Fibroblast of lung (primary cell): ENCODE data around the gene QSOX1. TPM values are rescaled to one million over a fixed set of nuclear protein-coding genes. Genes with fewer than 3 reads are reported as not detected.
A peak's percentile ranks its signal among the peaks of the same experiment; 100 is the strongest.

Source experiments
- DNase-seq, 2 donors: peaks; one replicate each; pipeline versions ENCODE4 v3.0.0 to v3.0.0-alpha.2; 2010; ENCODE audit warnings: low read depth in 2 of 2
- H2AFZ ChIP-seq: 2 replicates; pipeline ENCODE4 v1.5.1; 2012; ENCODE audit warnings: low read length, control low read depth, inconsistent platforms
- H3K27ac ChIP-seq: 2 replicates; pipeline ENCODE4 v1.5.1; 2011; ENCODE audit warnings: low read length, control low read depth; ENCODE audit not compliant: insufficient read depth
- H3K27me3 ChIP-seq: 2 replicates; pipeline ENCODE4 v1.5.1; 2011; ENCODE audit warnings: mild to moderate bottlenecking, low read length; ENCODE audit not compliant: control insufficient read depth, insufficient read depth
- H3K36me3 ChIP-seq: 2 replicates; pipeline ENCODE4 v1.5.1; 2011; ENCODE audit warnings: low read length; ENCODE audit not compliant: control insufficient read depth, insufficient read depth
- H3K4me1 ChIP-seq: 2 replicates; pipeline ENCODE4 v1.5.1; 2011; ENCODE audit warnings: low read length; ENCODE audit not compliant: control insufficient read depth, insufficient read depth; ENCODE audit errors: extremely low read depth
- H3K4me2 ChIP-seq: 2 replicates; pipeline ENCODE4 v1.5.1; 2011; ENCODE audit warnings: low read length, control low read depth; ENCODE audit not compliant: insufficient read depth; ENCODE audit errors: extremely low read depth
- H3K4me3 ChIP-seq, 4 experiments: fragments of 200-600 bp in 1 of 4; sonication (generic) in 1 of 4; replicated peaks in 1 of 4; 2 replicates each; pipeline ENCODE4 v1.5.1; 2011 to 2016; ENCODE audit warnings: low read length in 4 of 4, low read depth in 3 of 4, mild to moderate bottlenecking in 3 of 4, control low read depth in 2 of 4, inconsistent platforms in 1 of 4, mixed read lengths in 1 of 4; ENCODE audit not compliant: insufficient read depth in 1 of 4; ENCODE audit errors: control extremely low read depth in 1 of 4
- H3K79me2 ChIP-seq: 2 replicates; pipeline ENCODE4 v1.5.1; 2012; ENCODE audit warnings: mild to moderate bottlenecking, low read length, inconsistent platforms; ENCODE audit not compliant: control insufficient read depth, insufficient read depth
- H3K9ac ChIP-seq: 2 replicates; pipeline ENCODE4 v1.5.1; 2011; ENCODE audit warnings: mild to moderate bottlenecking, low read length, control low read depth; ENCODE audit not compliant: insufficient read depth
- H3K9me3 ChIP-seq: 2 replicates; pipeline ENCODE4 v1.5.1; 2012; ENCODE audit warnings: low read depth, low read length; ENCODE audit not compliant: control insufficient read depth, insufficient read depth
- H4K20me1 ChIP-seq: 2 replicates; pipeline ENCODE4 v1.5.1; 2011; ENCODE audit warnings: low read length; ENCODE audit not compliant: control insufficient read depth, insufficient read depth; ENCODE audit errors: extremely low read depth
- EZH2 ChIP-seq: IDR thresholded peaks from 2 replicates; pipeline ENCODE4 v1.5.1; 2012; ENCODE audit warnings: low read length, control low read depth, mild to moderate bottlenecking; ENCODE audit errors: missing control alignments
- polyA plus RNA-seq, 2 donors: library from polyadenylated mRNA; depleted of rRNA in 1 of 2; stranded (reverse) in 1 of 2; unstranded in 1 of 2; fragments of >200 nt; gene quantifications; 2 replicates each; pipeline ENCODE4 v1.2.1, GENCODE V29; 2011 to 2012; ENCODE audit warnings: missing spikeins in 1 of 2
- total RNA-seq: library from RNA; depleted of rRNA; stranded (reverse); fragments of >200 nt; gene quantifications from 2 replicates; pipeline ENCODE4 v1.2.1, GENCODE V29; 2014
- TF ChIP-seq, protein P1 (sequence below), 2 donors: IDR thresholded peaks in 1 of 2; conservative IDR thresholded peaks in 1 of 2; 1 replicate in 1 of 2; 2 replicates in 1 of 2; pipeline ENCODE4 v1.5.1; 2011 to 2012; ENCODE audit warnings: low read length in 2 of 2, control low read depth in 1 of 2, inconsistent platforms in 1 of 2, low read depth in 1 of 2, mild to moderate bottlenecking in 1 of 2

QSOX1 gene
- total and polyA plus RNA-seq, 2 donors (not counting 1 experiment from before 2014, with no cell fraction given): 799 to 1,312 TPM

DNA sequence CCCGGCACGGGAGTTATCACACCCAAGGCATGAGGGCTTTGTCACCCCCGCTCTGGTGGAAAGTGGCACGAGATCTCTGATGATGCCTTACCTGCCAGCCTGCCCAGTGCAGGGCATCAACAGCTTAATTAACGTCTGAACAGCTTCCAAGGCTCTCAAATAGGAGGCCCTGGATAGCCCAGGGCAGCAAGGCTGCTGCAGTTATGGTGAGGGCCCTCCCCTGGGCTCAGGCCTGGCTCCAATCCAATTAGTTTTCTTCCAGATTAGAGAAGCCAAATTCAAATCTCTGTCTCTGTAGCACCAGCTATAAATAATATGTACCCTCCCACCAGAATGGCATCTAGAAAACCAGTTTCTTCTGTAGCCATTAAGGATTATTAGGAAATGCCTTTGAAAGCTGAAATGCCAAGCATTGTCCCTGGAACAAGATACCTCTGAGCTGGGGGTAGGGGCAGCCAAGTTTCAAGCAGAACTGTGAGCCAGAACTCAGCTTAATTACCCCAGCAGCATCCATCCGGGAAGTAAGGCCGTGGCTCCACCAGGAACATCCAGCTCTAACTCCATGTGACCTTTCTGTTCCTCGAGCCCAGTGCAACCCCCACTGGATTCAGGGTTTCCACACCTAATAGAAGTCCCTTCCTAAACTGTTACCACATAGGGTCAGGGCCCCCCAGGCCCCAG is 12.5 kb downstream of the QSOX1 start:
- no peak overlapping the region for H3K4me3 ChIP-seq
- H4K20me1 ChIP-seq: peaks cover 5% of the 10 kb centered on the region
- no peak overlapping the region for H3K27ac ChIP-seq
- H3K4me1 ChIP-seq: peaks cover 2% of the 10 kb centered on the region
- peaks cover 82% of the 10 kb centered on the region for H3K79me2 ChIP-seq
- TF ChIP-seq EZH2: no peak
- TF ChIP-seq, protein P1, sequence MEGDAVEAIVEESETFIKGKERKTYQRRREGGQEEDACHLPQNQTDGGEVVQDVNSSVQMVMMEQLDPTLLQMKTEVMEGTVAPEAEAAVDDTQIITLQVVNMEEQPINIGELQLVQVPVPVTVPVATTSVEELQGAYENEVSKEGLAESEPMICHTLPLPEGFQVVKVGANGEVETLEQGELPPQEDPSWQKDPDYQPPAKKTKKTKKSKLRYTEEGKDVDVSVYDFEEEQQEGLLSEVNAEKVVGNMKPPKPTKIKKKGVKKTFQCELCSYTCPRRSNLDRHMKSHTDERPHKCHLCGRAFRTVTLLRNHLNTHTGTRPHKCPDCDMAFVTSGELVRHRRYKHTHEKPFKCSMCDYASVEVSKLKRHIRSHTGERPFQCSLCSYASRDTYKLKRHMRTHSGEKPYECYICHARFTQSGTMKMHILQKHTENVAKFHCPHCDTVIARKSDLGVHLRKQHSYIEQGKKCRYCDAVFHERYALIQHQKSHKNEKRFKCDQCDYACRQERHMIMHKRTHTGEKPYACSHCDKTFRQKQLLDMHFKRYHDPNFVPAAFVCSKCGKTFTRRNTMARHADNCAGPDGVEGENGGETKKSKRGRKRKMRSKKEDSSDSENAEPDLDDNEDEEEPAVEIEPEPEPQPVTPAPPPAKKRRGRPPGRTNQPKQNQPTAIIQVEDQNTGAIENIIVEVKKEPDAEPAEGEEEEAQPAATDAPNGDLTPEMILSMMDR (conservative IDR thresholded peaks at IDR 0.05 in 1 of 2, IDR thresholded peaks at IDR 0.05 in 1 of 2; ENCODE audit: low read depth in 1 of 2, low read length in 2 of 2): no peak
- no peaks in the 10 kb centered on the region for H3K27me3 ChIP-seq
- no peak overlapping the region for H2AFZ ChIP-seq
- no peak for DNase-seq
- H3K36me3 ChIP-seq: peaks cover 36% of the 10 kb centered on the region
- no peak overlapping the region for H3K9ac ChIP-seq
- H3K4me2 ChIP-seq: no peak overlapping the region
- no peaks in the 10 kb centered on the region for H3K9me3 ChIP-seq

DNA sequence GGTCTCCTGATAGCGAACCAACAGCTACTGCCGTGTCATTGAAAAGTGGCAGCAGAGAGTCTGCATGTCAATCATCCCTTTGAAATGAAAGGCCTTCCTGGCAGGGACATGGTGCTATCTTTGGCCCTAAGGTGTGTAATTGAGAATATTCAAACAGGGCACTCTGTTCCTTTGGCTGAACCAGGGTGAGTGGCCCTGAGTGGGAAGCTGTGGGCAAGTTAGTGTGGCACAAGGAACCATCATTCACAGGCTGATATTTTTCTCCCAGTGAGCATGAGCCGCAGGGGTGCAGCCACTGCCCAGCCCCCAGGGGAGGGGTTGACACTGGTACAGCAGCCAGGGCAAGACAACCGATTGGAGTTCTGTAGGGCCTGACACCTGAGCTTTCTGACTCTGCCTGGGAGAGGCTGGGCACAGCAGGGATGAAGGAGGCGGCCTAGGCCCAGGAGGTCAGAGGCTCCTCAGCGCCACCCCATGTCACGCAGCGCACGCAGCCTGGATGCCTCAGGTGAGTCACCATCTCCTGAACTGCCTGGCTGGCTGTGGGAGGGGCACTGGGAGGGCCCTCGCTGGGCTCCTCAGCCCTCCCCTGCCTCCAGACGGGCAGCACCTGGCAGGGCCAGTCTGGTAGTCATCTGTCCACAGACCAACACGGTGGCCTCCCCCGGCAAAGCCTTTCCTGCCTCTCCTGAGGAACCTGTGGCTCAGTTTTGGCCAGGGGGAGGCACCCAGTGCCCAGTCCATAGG is 13.2 kb downstream of the QSOX1 start:
- DNase-seq: no peak
- Histone ChIP-seq H3K36me3 (peaks cover 36% of the 10 kb centered on the region), H3K4me3 (no peak overlapping the region), H3K79me2 (peaks cover 76% of the 10 kb centered on the region), H2AFZ (no peak overlapping the region), H3K9ac (no peak overlapping the region), H4K20me1 (peaks cover 5% of the 10 kb centered on the region), H3K27me3 (no peaks in the 10 kb centered on the region), H3K27ac (no peak overlapping the region), H3K4me2 (no peak overlapping the region), H3K4me1 (peaks cover 2% of the 10 kb centered on the region), H3K9me3 (no peaks in the 10 kb centered on the region)
- TF ChIP-seq, protein P1 (conservative IDR thresholded peaks at IDR 0.05 in 1 of 2, IDR thresholded peaks at IDR 0.05 in 1 of 2; ENCODE audit: low read depth in 1 of 2, low read length in 2 of 2): no peak
- no peak for TF ChIP-seq EZH2

DNA sequence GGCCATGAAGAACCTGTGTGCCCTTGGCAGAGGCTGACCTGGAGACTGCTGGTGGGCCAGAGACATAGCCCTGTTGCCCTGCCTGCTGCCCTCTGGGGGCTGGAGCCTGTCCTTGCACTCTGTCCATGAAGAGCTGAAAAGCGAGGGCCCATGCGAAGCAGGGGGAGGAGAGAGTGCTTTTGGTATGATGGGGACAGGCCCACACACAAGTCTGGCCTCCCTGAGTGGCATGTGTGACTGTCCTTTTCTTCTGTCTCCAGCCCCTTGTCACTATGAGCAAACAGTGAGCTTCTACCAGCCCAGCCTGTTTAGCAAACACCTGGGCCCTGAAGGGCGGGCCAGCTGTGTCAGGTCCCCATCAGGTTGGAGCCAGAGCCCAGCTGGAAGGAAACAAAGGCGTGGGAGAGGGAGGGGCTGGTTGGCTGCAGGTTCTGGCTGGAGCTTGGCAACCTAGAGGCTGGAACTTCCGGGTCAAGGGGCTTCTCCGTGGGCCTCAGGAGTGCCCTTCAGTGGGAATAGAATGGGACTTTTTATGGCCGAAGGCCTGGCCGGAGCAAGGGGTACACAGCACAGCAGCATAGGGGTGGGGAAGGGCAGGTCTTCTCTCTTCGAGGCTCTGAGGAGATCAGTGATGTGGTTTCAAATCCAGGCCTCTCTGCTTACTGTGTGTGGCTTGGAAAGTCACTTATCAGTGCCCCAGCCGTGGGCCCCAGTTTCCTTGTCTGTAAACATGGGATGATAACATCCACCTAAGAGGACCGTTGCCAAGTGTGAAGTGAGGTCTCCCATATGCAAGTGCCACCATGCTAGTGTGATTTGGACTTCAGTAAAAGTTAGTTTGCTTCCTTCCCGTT is 14.3 kb downstream of the QSOX1 start:
- H3K9me3 ChIP-seq: no peaks in the 10 kb centered on the region
- no peak overlapping the region for H3K27ac ChIP-seq
- H2AFZ ChIP-seq: no peak overlapping the region
- H3K36me3 ChIP-seq: peaks cover 36% of the 10 kb centered on the region
- peaks cover 4% of the 10 kb centered on the region for H4K20me1 ChIP-seq
- H3K4me1 ChIP-seq: peaks cover 7% of the 10 kb centered on the region
- H3K4me3 ChIP-seq: no peak overlapping the region
- no peak overlapping the region for H3K4me2 ChIP-seq
- peak in 1 of 2 donors; percentile 48 for DNase-seq
- TF ChIP-seq EZH2: no peak
- TF ChIP-seq, protein P1 (conservative IDR thresholded peaks at IDR 0.05 in 1 of 2, IDR thresholded peaks at IDR 0.05 in 1 of 2; ENCODE audit: low read depth in 1 of 2, low read length in 2 of 2): peak; percentile 39 to 73
- H3K27me3 ChIP-seq: no peaks in the 10 kb centered on the region
- H3K79me2 ChIP-seq: peaks cover 65% of the 10 kb centered on the region
- no peak overlapping the region for H3K9ac ChIP-seq
